Ishikawa (cell line): ENCODE results near the gene FRS2.

Experiments
- CEBPB ChIP-seq: IDR thresholded peaks from 2 replicates; pipeline ENCODE4 v1.6.1; 2012
- CREB1 ChIP-seq: IDR thresholded peaks from 2 replicates; pipeline ENCODE4 v1.6.1; 2012; ENCODE audit warnings: low read depth
- EGR1 ChIP-seq: IDR thresholded peaks from 2 replicates; pipeline ENCODE4 v1.6.1; 2012
- EP300 ChIP-seq: IDR thresholded peaks from 2 replicates; pipeline ENCODE4 v1.6.1; 2012; ENCODE audit warnings: borderline replicate concordance
- FOXM1 ChIP-seq: IDR thresholded peaks from 2 replicates; pipeline ENCODE4 v1.6.1; 2012; ENCODE audit warnings: low read depth, borderline replicate concordance
- NFIC ChIP-seq: IDR thresholded peaks from 2 replicates; pipeline ENCODE4 v1.6.1; 2012
- RAD21 ChIP-seq: IDR thresholded peaks from 2 replicates; pipeline ENCODE4 v1.6.1; 2012; ENCODE audit warnings: low read depth
- TAF1 ChIP-seq: IDR thresholded peaks from 2 replicates; pipeline ENCODE4 v1.6.1; 2012; ENCODE audit warnings: low read depth, mild to moderate bottlenecking
- TCF12 ChIP-seq: IDR thresholded peaks from 2 replicates; pipeline ENCODE4 v1.6.1; 2012; ENCODE audit warnings: low read depth
- TEAD4 ChIP-seq: IDR thresholded peaks from 2 replicates; pipeline ENCODE4 v1.6.1; 2012
- YY1 ChIP-seq: IDR thresholded peaks from 2 replicates; pipeline ENCODE4 v1.6.1; 2012; ENCODE audit warnings: low read depth
- ZBTB7A ChIP-seq: IDR thresholded peaks from 2 replicates; pipeline ENCODE4 v1.6.1; 2012; ENCODE audit warnings: low read depth
- TF ChIP-seq, protein P1 (sequence below): IDR thresholded peaks from 2 replicates; pipeline ENCODE4 v1.6.1; 2012
- TF ChIP-seq, protein P2 (sequence below): IDR thresholded peaks from 2 replicates; pipeline ENCODE4 v1.6.1; 2012
- TF ChIP-seq, protein P3 (sequence below): IDR thresholded peaks from 2 replicates; pipeline ENCODE4 v1.6.1; 2012; ENCODE audit warnings: low read depth, mild to moderate bottlenecking

Gene FRS2, protein sequence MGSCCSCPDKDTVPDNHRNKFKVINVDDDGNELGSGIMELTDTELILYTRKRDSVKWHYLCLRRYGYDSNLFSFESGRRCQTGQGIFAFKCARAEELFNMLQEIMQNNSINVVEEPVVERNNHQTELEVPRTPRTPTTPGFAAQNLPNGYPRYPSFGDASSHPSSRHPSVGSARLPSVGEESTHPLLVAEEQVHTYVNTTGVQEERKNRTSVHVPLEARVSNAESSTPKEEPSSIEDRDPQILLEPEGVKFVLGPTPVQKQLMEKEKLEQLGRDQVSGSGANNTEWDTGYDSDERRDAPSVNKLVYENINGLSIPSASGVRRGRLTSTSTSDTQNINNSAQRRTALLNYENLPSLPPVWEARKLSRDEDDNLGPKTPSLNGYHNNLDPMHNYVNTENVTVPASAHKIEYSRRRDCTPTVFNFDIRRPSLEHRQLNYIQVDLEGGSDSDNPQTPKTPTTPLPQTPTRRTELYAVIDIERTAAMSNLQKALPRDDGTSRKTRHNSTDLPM

DNA sequence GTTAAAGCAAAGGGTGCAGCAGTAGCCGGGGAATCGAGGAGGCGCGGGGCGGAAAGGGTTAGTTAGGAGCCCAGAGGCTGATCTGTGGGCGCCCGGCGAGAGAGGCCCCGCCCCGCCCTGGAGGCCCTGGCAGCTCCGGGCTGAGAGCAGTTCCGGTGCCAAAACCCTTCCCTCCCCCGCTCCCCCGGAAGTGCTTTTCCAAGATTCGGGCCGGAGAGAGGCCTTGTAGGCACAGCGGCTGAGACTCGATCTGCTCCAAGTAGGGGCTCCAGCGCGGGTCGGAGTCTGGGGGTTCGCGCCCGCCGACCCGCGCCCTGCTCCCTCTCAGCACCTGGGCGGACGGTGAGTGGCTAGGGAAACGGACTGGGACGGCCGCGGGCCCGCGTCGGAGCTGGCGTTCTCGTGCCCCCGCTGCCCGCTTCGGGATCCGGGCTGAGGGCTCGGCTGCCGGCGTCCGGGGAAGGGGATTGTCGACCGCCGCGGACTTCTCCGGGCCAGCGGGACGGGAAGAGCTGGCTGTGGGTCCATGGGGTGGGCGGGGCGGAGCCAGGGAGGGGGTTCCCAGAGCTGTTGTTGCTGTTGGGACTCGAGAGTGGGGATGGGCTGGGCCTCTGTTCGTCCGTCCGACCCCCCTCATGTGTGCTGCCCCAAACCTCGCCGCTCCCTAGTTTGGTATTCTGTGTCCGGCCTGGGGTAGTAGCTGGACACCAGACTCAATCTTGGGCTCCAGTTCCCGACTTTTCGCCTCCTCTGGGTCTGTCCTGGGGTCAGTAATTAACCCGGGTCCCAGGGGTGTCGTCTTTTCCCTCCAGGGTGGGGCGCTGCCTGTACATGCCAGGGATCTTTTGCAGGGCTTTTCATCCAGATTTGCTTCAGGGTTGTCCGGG lies at the start of gene FRS2:
Gene FRS2 (plus strand): TSS at position 200 of the 887 bp plus-strand sequence. CDS start 98,643 bp downstream, outside the sequence.
- TF ChIP-seq, protein P1, sequence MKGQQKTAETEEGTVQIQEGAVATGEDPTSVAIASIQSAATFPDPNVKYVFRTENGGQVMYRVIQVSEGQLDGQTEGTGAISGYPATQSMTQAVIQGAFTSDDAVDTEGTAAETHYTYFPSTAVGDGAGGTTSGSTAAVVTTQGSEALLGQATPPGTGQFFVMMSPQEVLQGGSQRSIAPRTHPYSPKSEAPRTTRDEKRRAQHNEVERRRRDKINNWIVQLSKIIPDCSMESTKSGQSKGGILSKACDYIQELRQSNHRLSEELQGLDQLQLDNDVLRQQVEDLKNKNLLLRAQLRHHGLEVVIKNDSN, result no peak; the same call in 1 of the 2 replicates
- peak; percentile 88 for TF ChIP-seq NFIC
- TF ChIP-seq, protein P2, sequence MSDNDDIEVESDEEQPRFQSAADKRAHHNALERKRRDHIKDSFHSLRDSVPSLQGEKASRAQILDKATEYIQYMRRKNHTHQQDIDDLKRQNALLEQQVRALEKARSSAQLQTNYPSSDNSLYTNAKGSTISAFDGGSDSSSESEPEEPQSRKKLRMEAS, result peak; percentile 68
- TF ChIP-seq EGR1, result peak; percentile 81
- TF ChIP-seq TEAD4, result peak; percentile 39; the same call in 1 of the 2 replicates
- TF ChIP-seq CREB1, result no peak
- TF ChIP-seq YY1, result peak; percentile 60; the same call in 1 of the 2 replicates
- TF ChIP-seq FOXM1, result 0 out of 2 replicates have a peak, but pooled peaks have one; percentile 4
- peak; percentile 98 for TF ChIP-seq TAF1
- TF ChIP-seq CEBPB, result peak; percentile 53; the same call in 1 of the 2 replicates
- peak; percentile 85; the same call in 1 of the 2 replicates for TF ChIP-seq ZBTB7A
- peak; percentile 83 for TF ChIP-seq TCF12
- TF ChIP-seq, protein P3, sequence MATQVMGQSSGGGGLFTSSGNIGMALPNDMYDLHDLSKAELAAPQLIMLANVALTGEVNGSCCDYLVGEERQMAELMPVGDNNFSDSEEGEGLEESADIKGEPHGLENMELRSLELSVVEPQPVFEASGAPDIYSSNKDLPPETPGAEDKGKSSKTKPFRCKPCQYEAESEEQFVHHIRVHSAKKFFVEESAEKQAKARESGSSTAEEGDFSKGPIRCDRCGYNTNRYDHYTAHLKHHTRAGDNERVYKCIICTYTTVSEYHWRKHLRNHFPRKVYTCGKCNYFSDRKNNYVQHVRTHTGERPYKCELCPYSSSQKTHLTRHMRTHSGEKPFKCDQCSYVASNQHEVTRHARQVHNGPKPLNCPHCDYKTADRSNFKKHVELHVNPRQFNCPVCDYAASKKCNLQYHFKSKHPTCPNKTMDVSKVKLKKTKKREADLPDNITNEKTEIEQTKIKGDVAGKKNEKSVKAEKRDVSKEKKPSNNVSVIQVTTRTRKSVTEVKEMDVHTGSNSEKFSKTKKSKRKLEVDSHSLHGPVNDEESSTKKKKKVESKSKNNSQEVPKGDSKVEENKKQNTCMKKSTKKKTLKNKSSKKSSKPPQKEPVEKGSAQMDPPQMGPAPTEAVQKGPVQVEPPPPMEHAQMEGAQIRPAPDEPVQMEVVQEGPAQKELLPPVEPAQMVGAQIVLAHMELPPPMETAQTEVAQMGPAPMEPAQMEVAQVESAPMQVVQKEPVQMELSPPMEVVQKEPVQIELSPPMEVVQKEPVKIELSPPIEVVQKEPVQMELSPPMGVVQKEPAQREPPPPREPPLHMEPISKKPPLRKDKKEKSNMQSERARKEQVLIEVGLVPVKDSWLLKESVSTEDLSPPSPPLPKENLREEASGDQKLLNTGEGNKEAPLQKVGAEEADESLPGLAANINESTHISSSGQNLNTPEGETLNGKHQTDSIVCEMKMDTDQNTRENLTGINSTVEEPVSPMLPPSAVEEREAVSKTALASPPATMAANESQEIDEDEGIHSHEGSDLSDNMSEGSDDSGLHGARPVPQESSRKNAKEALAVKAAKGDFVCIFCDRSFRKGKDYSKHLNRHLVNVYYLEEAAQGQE, result peak; percentile 16; the same call in 1 of the 2 replicates
- TF ChIP-seq EP300, result peak; percentile 42; the same call in 1 of the 2 replicates
- TF ChIP-seq RAD21, result peak; percentile 64

DNA sequence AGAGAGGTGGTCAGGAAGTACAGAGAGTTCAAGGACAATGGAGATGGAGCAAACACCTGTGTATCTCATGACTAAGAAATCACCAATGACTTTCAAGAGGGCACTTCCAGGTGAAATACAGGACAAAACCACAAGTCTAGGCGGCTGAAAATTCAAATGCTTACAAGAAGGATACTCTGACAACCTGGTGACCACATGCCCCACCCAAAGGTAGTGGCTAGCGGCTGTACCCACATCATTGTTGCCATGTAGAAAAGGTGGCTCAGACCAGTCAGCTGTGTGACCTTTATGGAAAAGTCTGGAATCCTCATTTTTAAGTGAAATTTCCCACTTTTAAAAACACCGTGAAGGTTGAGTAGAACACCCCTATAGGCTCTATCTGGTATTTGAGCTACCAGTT lies 48.6 kb upstream of the FRS2 start:
- TF ChIP-seq CREB1, result no peak
- TF ChIP-seq, protein P2, result no peak
- no peak for TF ChIP-seq TCF12
- no peak for TF ChIP-seq EP300
- TF ChIP-seq, protein P1, result no peak
- no peak for TF ChIP-seq NFIC
- no peak for TF ChIP-seq EGR1
- no peak for TF ChIP-seq TEAD4
- no peak for TF ChIP-seq FOXM1
- no peak for TF ChIP-seq TAF1
- no peak for TF ChIP-seq YY1
- TF ChIP-seq CEBPB, result no peak
- no peak for TF ChIP-seq RAD21
- TF ChIP-seq, protein P3, result no peak
- no peak for TF ChIP-seq ZBTB7A

DNA sequence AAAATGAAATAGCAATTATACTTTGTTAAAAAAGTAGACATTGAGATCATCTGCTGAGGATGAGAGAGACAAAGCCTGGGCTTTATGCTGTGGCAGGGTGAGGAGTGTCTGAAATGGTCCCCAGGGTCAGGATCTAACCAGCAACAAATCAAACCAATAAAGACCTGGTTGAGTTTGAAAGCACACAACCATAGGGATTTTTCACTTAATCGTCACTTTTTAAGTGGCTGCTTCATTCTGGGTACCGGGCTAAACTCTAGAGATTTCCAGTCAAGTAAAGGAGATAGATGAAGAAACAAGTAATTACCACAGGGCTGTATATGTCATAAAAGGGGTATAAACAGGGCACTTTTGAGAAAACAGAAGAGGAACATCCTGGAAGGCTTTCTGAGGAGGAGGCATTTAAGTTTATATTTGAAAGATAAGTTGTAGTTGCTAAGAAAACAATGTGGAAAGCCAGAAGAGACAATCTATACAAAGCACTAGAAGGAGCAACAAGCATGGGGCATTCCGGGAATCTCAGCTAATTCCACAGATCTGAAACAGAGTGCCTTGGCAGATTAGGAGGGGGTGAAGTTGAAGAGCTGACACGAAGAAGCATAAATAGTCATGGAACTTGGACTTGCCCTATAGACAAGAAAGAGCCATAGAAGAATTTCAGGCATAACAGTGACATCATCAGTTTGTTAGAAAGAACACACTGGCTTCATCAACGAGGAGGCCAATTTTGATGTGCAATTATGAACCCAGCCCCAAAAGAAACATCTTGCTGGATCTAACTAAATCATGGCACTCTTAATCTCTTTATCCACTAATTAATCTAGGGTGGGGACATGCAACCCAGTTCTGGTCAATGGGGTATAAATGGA lies 46.9 kb upstream of the FRS2 start:
- TF ChIP-seq, protein P3, result no peak
- no peak for TF ChIP-seq NFIC
